ENCODE measurements around the gene TEX264. TPM values are rescaled to one million over a fixed set of nuclear protein-coding genes. Genes with fewer than 3 reads are reported as not detected.

The TEX264 gene
- total and polyA plus RNA-seq, 4 donors = 36.1 to 105 (median 55.4) TPM

- DNase-seq (no peak), ATAC-seq (ENCODE audit: insufficient read depth, low FRiP score) (no peak)
- no peak overlapping the region for H3K27ac ChIP-seq (ENCODE audit: low read depth in 1 of 2, low read length in 1 of 2)
- no peak overlapping the region for H3K9ac ChIP-seq (ENCODE audit: insufficient read depth in 1 of 2, low read length in 2 of 2)
- H3K9me3 ChIP-seq (ENCODE audit: control insufficient read depth in 4 of 4, insufficient read depth in 3 of 4, low read length in 3 of 4) = no peaks in the 10 kb centered on the region
- 64 to 69% methylated on average over 2 of the region's 2 CpGs for WGBS, 2 donors
- peaks cover 0 to 17% (median 10%) of the 10 kb centered on the region in 4 donors for H3K36me3 ChIP-seq (ENCODE audit: control insufficient read depth in 4 of 4, insufficient read depth in 4 of 4, low read length in 4 of 4)
- TF ChIP-seq CTCF (IDR thresholded peaks at IDR 0.05; ENCODE audit: control extremely low read depth, extremely low read depth) = no peak
- H3K4me1 ChIP-seq (ENCODE audit: control insufficient read depth in 5 of 5, insufficient read depth in 5 of 5, low read length in 5 of 5) = peaks cover 0 to 27% (median 6%) of the 10 kb centered on the region in 5 donors
- H3K4me3 ChIP-seq = no peak overlapping the region
- no peaks in the 10 kb centered on the region for H3K27me3 ChIP-seq (ENCODE audit: control insufficient read depth in 3 of 3, insufficient read depth in 3 of 3, low read length in 2 of 3)
Observed at GRCh38 chr3:51683566-51683965, 12.5 kb downstream of the TEX264 start.

GRCh38 chr3:51684971-51685751, 14.1 kb downstream of the TEX264 start:
- WGBS, 2 donors = 43 to 53% methylated on average over 7 of the region's 7 CpGs
- H3K27me3 ChIP-seq (ENCODE audit: control insufficient read depth in 3 of 3, insufficient read depth in 3 of 3, low read length in 2 of 3) = no peaks in the 10 kb centered on the region
- ATAC-seq (ENCODE audit: insufficient read depth, low FRiP score) (no peak), DNase-seq (no peak)
- H3K27ac ChIP-seq (ENCODE audit: low read depth in 1 of 2, low read length in 1 of 2) = peak overlapping the region; percentile 71 to 85
- peaks cover 0 to 27% (median 6%) of the 10 kb centered on the region in 5 donors for H3K4me1 ChIP-seq (ENCODE audit: control insufficient read depth in 5 of 5, insufficient read depth in 5 of 5, low read length in 5 of 5)
- no peak overlapping the region for H3K9ac ChIP-seq (ENCODE audit: insufficient read depth in 1 of 2, low read length in 2 of 2)
- no peak overlapping the region for H3K4me3 ChIP-seq
- H3K9me3 ChIP-seq (ENCODE audit: control insufficient read depth in 4 of 4, insufficient read depth in 3 of 4, low read length in 3 of 4) = no peaks in the 10 kb centered on the region
- H3K36me3 ChIP-seq (ENCODE audit: control insufficient read depth in 4 of 4, insufficient read depth in 4 of 4, low read length in 4 of 4) = peaks cover 0 to 22% (median 12%) of the 10 kb centered on the region in 4 donors
- TF ChIP-seq CTCF (IDR thresholded peaks at IDR 0.05; ENCODE audit: control extremely low read depth, extremely low read depth) = no peak

DNA sequence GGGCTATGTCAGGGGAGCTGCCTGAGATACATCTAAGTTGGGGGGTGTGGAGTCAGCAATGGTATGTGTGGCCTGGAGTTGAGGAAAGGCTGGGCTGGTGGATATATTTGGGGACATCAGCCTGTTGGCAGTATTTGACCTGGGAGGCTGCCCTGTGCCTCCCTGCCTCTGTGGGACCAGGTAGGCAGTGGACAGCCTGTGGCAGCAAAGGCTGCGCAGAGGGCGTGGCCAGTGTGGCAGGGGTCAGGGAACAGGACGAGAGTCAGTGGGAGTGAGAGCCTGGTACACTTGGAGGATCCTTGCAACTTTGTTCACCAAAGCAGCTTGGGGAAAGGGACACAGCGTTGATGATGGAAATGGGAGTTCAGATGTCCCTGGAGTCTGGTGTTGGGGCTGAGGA, 15.0 kb downstream of the TEX264 start:
- Histone ChIP-seq H3K9me3 (ENCODE audit: control insufficient read depth in 4 of 4, insufficient read depth in 3 of 4, low read length in 3 of 4) (no peaks in the 10 kb centered on the region), H3K4me3 (no peak overlapping the region), H3K9ac (ENCODE audit: insufficient read depth in 1 of 2, low read length in 2 of 2) (no peak overlapping the region), H3K36me3 (ENCODE audit: control insufficient read depth in 4 of 4, insufficient read depth in 4 of 4, low read length in 4 of 4) (peaks cover 0 to 24% (median 14%) of the 10 kb centered on the region in 4 donors), H3K27me3 (ENCODE audit: control insufficient read depth in 3 of 3, insufficient read depth in 3 of 3, low read length in 2 of 3) (no peaks in the 10 kb centered on the region), H3K4me1 (ENCODE audit: control insufficient read depth in 5 of 5, insufficient read depth in 5 of 5, low read length in 5 of 5) (peaks cover 0 to 24% (median 6%) of the 10 kb centered on the region in 5 donors), H3K27ac (ENCODE audit: low read depth in 1 of 2, low read length in 1 of 2) (peak overlapping the region; percentile 71 to 85)
- 74 to 81% methylated on average over 4 of the region's 4 CpGs for WGBS, 2 donors
- ATAC-seq (ENCODE audit: insufficient read depth, low FRiP score) (no peak), DNase-seq (no peak)
- TF ChIP-seq CTCF (IDR thresholded peaks at IDR 0.05; ENCODE audit: control extremely low read depth, extremely low read depth) = no peak

All from lung (tissue), 12 donors.